AG09319 (cell line): Measurements from ENCODE around the gene KIFBP.
"Not testable (repeated sequence)": the region's sequence is repeated elsewhere in the genome, so short reads cannot be mapped to it uniquely, and the experiment has no call there.

ENCODE experiments used
- DNase-seq: peaks from one replicate; pipeline ENCODE4 v3.0.0-alpha.2; 2010; ENCODE audit warnings: low read depth; ENCODE audit errors: extremely low read depth
- CTCF ChIP-seq: IDR thresholded peaks from 2 replicates; pipeline ENCODE4 v1.5.1; 2011; ENCODE audit warnings: low read depth, mild to moderate bottlenecking, inconsistent platforms, low read length, moderate library complexity

KIFBP gene

GRCh38 chr10:69005704-69006485 lies 17.3 kb downstream of the KIFBP start:
- no peak for DNase-seq
- TF ChIP-seq CTCF: no peak

GRCh38 chr10:69007260-69007659 lies 18.7 kb downstream of the KIFBP start:
- DNase-seq: no peak
- TF ChIP-seq CTCF: no peak

GRCh38 chr10:69009360-69009759 lies 20.8 kb downstream of the KIFBP start:
- TF ChIP-seq CTCF: no peak
- no peak for DNase-seq

- no peak for TF ChIP-seq CTCF
- DNase-seq: no peak
These were observed 21.6 kb downstream of the KIFBP start for GRCh38 chr10:69010151-69010640.

- DNase-seq: not testable (repeated sequence)
These were observed 24.2 kb downstream of the KIFBP start for GRCh38 chr10:69012778-69013177.

GRCh38 chr10:69014171-69014570 lies 25.6 kb downstream of the KIFBP start:
- no peak for TF ChIP-seq CTCF

GRCh38 chr10:69018613-69019012 lies 30.0 kb downstream of the KIFBP start:
- DNase-seq: no peak
- TF ChIP-seq CTCF: no peak

More at GRCh38 chr10:69014171-69014570, 25.6 kb downstream of the KIFBP start:
- DNase-seq: no peak

GRCh38 chr10:69022611-69023010 lies 34.0 kb downstream of the KIFBP start:
- no peak for TF ChIP-seq CTCF
- no peak for DNase-seq
